ENCODE data around the gene MYH7. TPM values are rescaled to one million over a fixed set of nuclear protein-coding genes. Genes with fewer than 3 reads are reported as not detected.

Gene MYH7
- total RNA-seq, 1 donor from 2014 or later: 0.05 TPM

- no peak overlapping the region for H3K27ac Mint-ChIP-seq
- intact Hi-C loops (cut with micrococcal nuclease): no loop called here
- DNase-seq (ENCODE audit: low spot score): no peak
- peaks cover 4% of the 10 kb centered on the region for H3K4me1 Mint-ChIP-seq (ENCODE audit: low read depth)
- H3K27me3 Mint-ChIP-seq (ENCODE audit: insufficient read depth): peaks cover 6% of the 10 kb centered on the region
- no peaks in the 10 kb centered on the region for H3K9me3 Mint-ChIP-seq
- no peak overlapping the region for H3K4me3 Mint-ChIP-seq
- H3K36me3 Mint-ChIP-seq (ENCODE audit: low read depth): peaks cover 2% of the 10 kb centered on the region
Measured at GRCh38 chr14:23443881-23444280, 8.4 kb upstream of the MYH7 start.

DNA sequence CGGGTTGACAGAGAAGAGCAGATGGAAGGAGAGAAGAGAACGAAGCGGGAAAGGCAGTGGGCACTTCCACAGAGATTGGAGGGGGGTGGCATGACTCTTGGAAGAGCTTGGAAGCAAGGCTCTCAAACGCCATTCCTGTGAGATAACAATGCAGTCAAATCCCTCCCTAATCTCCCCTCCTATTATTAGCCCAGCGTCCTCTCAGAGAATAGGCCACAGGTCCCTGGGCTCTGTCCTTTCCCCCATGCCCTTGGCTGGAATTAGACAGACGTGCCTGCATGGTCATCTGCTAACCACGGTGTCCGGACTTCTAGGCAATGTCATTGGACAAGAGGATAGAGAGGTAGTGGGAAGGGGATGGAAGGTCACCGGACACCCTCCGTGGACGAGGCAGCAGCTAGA lies 8.0 kb upstream of the MYH7 start:
- no peaks in the 10 kb centered on the region for H3K9me3 Mint-ChIP-seq
- peaks cover 2% of the 10 kb centered on the region for H3K36me3 Mint-ChIP-seq (ENCODE audit: low read depth)
- DNase-seq (ENCODE audit: low spot score): no peak
- peaks cover 6% of the 10 kb centered on the region for H3K27me3 Mint-ChIP-seq (ENCODE audit: insufficient read depth)
- no peak overlapping the region for H3K27ac Mint-ChIP-seq
- no peak overlapping the region for H3K4me3 Mint-ChIP-seq
- intact Hi-C loops (cut with micrococcal nuclease): no loop called here
- H3K4me1 Mint-ChIP-seq (ENCODE audit: low read depth): peaks cover 4% of the 10 kb centered on the region

- H3K4me3 Mint-ChIP-seq: no peak overlapping the region
- intact Hi-C loops (cut with micrococcal nuclease): no loop called here
- DNase-seq (ENCODE audit: low spot score): no peak
- no peaks in the 10 kb centered on the region for H3K9me3 Mint-ChIP-seq
- peaks cover 4% of the 10 kb centered on the region for H3K4me1 Mint-ChIP-seq (ENCODE audit: low read depth)
- H3K27ac Mint-ChIP-seq: no peak overlapping the region
- peaks cover 6% of the 10 kb centered on the region for H3K27me3 Mint-ChIP-seq (ENCODE audit: insufficient read depth)
- peaks cover under 1% of the 10 kb centered on the region for H3K36me3 Mint-ChIP-seq (ENCODE audit: low read depth)
Measured at GRCh38 chr14:23442721-23443356, 7.4 kb upstream of the MYH7 start.

DNA sequence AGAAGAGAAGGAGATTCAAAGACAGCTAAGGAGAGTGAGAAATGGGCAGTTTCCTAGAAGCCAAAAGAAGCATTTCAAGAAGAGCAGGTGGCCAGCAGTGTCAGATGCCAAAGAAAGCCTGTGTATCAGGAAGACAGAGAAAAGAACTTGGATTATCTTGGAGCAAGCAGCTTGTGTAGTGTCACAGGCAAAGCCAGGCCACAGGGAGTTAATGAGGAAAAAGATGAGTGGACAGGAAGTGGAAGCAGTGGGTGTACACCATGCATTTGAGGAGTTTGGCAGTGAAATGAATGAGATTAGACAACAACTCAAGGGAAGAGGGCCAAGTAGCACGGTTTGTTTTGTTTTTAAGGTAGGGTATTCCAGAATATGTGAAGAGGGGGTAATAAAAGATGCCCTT lies 5.6 kb upstream of the MYH7 start:
- DNase-seq (ENCODE audit: low spot score): no peak
- Mint-ChIP-seq H3K36me3 (ENCODE audit: low read depth) (no peaks in the 10 kb centered on the region), H3K4me1 (ENCODE audit: low read depth) (peaks cover 4% of the 10 kb centered on the region), H3K27me3 (ENCODE audit: insufficient read depth) (peaks cover 6% of the 10 kb centered on the region), H3K4me3 (no peak overlapping the region), H3K27ac (no peak overlapping the region), H3K9me3 (no peaks in the 10 kb centered on the region)
- intact Hi-C loops (cut with micrococcal nuclease): no loop called here

GRCh38 chr14:23439107-23439835 lies 3.8 kb upstream of the MYH7 start:
- H3K9me3 Mint-ChIP-seq: no peaks in the 10 kb centered on the region
- H3K27ac Mint-ChIP-seq: no peak overlapping the region
- intact Hi-C loops (cut with micrococcal nuclease): no loop called here
- no peaks in the 10 kb centered on the region for H3K36me3 Mint-ChIP-seq (ENCODE audit: low read depth)
- peaks cover 4% of the 10 kb centered on the region for H3K4me1 Mint-ChIP-seq (ENCODE audit: low read depth)
- peaks cover 8% of the 10 kb centered on the region for H3K27me3 Mint-ChIP-seq (ENCODE audit: insufficient read depth)
- no peak overlapping the region for H3K4me3 Mint-ChIP-seq
- DNase-seq (ENCODE audit: low spot score): no peak

GRCh38 chr14:23438101-23438971 lies 2.9 kb upstream of the MYH7 start:
- Mint-ChIP-seq H3K27me3 (ENCODE audit: insufficient read depth) (peaks cover 5% of the 10 kb centered on the region), H3K4me3 (no peak overlapping the region), H3K36me3 (ENCODE audit: low read depth) (no peaks in the 10 kb centered on the region), H3K27ac (no peak overlapping the region), H3K9me3 (no peaks in the 10 kb centered on the region), H3K4me1 (ENCODE audit: low read depth) (peaks cover 4% of the 10 kb centered on the region)
- DNase-seq (ENCODE audit: low spot score): no peak
- intact Hi-C loops (cut with micrococcal nuclease): no loop called here

DNA sequence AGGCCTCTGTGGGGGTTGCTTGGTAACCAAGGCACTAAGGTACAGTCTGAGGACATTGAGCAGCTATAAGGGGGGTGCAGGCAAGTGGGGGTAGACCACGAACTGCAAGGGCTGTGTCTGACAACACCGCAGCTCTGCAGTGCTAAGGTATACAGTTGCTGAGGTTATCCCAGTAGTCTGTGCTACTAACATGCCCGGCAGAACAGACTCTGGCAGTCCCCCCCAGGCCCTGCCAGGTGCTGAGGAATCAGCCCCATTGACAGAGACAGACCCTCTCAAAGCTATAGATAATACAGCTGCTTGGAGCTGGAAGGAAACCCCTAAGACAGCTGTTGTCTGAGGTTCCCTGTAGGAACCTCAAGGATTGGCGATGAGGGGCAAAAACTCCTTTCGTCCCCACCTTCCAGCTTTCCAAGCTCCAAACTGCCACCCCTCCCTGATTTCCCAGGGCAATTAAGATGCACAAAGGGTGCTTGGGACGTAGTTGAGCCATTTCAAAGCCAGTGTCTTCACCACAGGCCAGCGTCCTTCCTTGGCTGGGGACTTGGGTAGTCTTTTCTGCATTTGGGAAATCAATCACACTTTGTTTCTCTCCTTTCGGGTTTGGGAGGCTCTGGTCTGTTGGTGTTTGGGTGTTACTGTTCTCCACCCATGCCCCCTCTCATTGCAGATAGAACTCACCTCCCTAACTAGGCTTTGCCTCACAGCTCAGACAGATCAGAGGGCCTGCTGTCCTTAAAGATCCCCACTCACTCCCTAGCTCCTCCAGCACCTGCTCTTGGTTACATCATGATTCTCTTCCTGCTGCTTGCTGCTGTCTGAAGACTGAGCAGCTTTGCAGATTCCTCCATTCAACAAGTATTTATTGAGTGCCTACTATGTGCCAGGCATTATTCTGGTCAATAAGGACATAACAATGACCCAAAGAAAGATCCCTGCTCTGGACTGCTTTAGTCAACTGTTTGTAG lies 2.0 kb upstream of the MYH7 start:
- H3K9me3 Mint-ChIP-seq: no peaks in the 10 kb centered on the region
- H3K4me1 Mint-ChIP-seq (ENCODE audit: low read depth): peaks cover 4% of the 10 kb centered on the region
- DNase-seq (ENCODE audit: low spot score): no peak
- intact Hi-C loops (cut with micrococcal nuclease): no loop called here
- no peaks in the 10 kb centered on the region for H3K36me3 Mint-ChIP-seq (ENCODE audit: low read depth)
- peaks cover 5% of the 10 kb centered on the region for H3K27me3 Mint-ChIP-seq (ENCODE audit: insufficient read depth)
- no peak overlapping the region for H3K4me3 Mint-ChIP-seq
- no peak overlapping the region for H3K27ac Mint-ChIP-seq

DNA sequence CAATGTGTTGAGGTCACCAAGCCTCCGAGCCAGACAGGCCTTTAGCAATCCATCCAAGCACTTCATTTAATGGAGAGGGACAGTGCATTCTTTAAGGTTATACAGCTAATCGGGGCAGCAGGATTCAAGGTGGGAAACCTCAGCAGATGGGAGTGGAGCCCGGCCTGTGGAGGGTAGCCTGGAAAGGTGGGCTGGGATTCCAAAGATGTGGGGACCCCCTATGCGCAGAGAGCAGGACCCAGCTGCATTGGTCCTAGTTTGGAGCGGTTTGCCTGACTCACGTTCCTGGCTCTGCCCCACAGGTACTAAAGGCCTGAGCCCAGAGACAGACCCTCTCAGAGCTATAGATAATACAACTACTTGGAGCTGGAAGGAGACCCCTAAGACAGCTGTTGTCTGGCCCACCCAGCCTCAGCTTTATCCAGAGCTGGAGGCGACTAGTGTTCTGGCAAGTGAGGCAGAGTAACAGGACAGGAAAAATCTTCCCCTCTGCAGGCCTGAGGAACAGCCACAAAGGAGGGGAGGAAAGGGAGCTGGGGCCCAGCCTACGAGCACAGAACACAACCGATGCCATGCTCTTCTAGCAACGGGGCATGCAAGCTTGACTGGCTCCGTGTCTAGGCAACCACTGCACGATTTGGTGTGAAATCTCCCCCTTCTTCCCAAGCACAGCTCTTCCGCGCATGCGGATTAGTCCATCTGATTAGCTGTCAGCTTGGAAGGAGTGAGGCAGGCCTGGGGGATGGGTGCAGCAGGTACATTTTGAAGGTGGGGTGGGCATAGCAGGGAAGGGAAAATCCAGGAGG lies 1.1 kb upstream of the MYH7 start:
- H3K9me3 Mint-ChIP-seq: no peaks in the 10 kb centered on the region
- no peak overlapping the region for H3K27ac Mint-ChIP-seq
- peaks cover 6% of the 10 kb centered on the region for H3K27me3 Mint-ChIP-seq (ENCODE audit: insufficient read depth)
- H3K4me3 Mint-ChIP-seq: no peak overlapping the region
- peaks cover 4% of the 10 kb centered on the region for H3K4me1 Mint-ChIP-seq (ENCODE audit: low read depth)
- H3K36me3 Mint-ChIP-seq (ENCODE audit: low read depth): no peaks in the 10 kb centered on the region
- intact Hi-C loops (cut with micrococcal nuclease): no loop called here
- no peak for DNase-seq (ENCODE audit: low spot score)

DNA sequence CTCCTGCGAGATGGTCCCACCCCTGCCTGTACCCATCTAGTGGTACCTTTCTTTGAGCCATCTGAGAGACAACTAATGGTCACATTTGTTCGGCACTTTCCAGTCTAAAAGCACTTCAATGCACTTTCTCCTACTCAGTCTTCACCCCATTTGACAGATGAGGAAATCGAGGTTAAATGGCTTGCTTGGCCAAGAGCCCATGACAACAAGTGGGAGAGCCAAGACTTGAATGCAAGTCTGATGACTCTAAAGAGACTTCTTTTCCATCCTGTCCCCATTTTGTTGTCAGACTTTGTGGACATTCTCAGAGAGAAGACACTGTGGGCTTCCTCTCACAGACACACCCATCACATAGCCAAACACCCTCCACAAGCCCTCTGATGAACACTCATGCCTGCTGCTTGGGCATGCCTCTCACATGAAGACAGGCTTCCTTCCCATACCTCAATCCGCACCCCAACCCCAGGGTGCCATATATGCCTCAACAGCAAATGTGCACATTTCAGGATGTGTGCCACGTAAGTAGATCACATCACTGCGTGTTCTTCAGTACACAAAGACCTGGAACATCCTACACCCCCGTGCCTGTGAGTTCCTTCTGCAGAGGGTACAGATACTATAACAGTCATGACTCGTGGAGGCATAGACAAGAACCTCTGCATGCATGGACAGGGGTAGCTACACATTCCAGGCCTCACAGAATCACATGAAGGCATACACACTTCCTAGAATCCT lies 805 bp downstream of the MYH7 start:
- Mint-ChIP-seq H3K4me1 (ENCODE audit: low read depth) (no peaks in the 10 kb centered on the region), H3K9me3 (no peaks in the 10 kb centered on the region), H3K27me3 (ENCODE audit: insufficient read depth) (peaks cover 6% of the 10 kb centered on the region), H3K36me3 (ENCODE audit: low read depth) (no peaks in the 10 kb centered on the region), H3K4me3 (no peak overlapping the region), H3K27ac (no peak overlapping the region)
- no peak for DNase-seq (ENCODE audit: low spot score)
- intact Hi-C loops (cut with micrococcal nuclease): no loop called here

DNA sequence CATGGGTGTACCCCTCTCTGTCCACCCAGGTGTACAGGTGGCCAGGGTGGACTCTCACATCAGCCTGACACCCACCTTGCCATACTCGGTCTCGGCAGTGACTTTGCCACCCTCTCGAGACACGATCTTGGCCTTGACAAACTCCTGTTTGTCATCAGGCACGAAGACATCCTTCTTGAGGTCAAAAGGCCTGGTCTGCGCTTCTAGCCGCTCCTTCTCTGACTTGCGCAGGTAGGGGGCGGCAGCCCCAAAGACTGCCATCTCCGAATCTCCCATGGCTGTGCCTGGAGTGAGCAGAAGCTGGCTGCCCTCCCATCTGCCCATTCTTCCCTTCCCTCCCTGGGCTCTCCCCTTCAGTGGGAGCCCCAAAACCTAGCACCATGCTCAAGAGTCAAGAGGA lies 2.0 kb downstream of the MYH7 start:
- peaks cover 6% of the 10 kb centered on the region for H3K27me3 Mint-ChIP-seq (ENCODE audit: insufficient read depth)
- no peak overlapping the region for H3K4me3 Mint-ChIP-seq
- intact Hi-C loops (cut with micrococcal nuclease): no loop called here
- H3K9me3 Mint-ChIP-seq: no peaks in the 10 kb centered on the region
- H3K4me1 Mint-ChIP-seq (ENCODE audit: low read depth): no peaks in the 10 kb centered on the region
- H3K36me3 Mint-ChIP-seq (ENCODE audit: low read depth): no peaks in the 10 kb centered on the region
- no peak overlapping the region for H3K27ac Mint-ChIP-seq
- no peak for DNase-seq (ENCODE audit: low spot score)

DNA sequence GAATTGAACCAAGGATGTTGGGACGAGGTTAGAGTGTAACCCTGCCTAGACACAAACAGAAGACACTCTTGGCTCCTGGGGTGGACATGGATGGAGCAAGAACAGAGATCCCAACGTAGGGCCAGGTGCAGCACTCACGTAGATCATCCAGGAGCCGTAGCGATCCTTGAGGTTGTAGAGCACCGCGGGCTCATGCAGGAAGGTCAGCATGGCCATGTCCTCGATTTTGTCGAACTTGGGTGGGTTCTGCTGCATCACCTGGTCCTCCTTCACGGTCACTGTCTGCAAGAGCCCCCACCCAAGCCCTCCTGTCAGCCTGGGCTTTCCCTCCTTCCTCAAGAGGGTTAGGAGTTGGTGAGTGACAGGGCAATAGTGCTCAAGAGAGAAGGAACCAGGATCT lies 2.5 kb downstream of the MYH7 start:
- H3K4me1 Mint-ChIP-seq (ENCODE audit: low read depth): no peaks in the 10 kb centered on the region
- intact Hi-C loops (cut with micrococcal nuclease): no loop called here
- H3K4me3 Mint-ChIP-seq: no peak overlapping the region
- peaks cover 6% of the 10 kb centered on the region for H3K27me3 Mint-ChIP-seq (ENCODE audit: insufficient read depth)
- no peaks in the 10 kb centered on the region for H3K36me3 Mint-ChIP-seq (ENCODE audit: low read depth)
- no peaks in the 10 kb centered on the region for H3K9me3 Mint-ChIP-seq
- no peak for DNase-seq (ENCODE audit: low spot score)
- H3K27ac Mint-ChIP-seq: no peak overlapping the region
